Stomach (tissue), 4 donors: Measurements from ENCODE around the gene PSAT1.

Experiments used
- EP300 ChIP-seq: sonication (generic); formaldehyde crosslinking; IDR thresholded peaks from one replicate; pipeline ENCODE4 v1.6.1; 2017; ENCODE audit warnings: antibody characterized with exemption
- POLR2A ChIP-seq, 4 donors: fragments of 450-650 bp; IDR thresholded peaks; one replicate each; pipeline ENCODE4 v1.6.1; 2016; ENCODE audit warnings: antibody characterized with exemption in 4 of 4, control low read depth in 2 of 4, mild to moderate bottlenecking in 1 of 4, moderate library complexity in 1 of 4
- POLR2AphosphoS5 ChIP-seq, 3 donors: sonication (generic); formaldehyde crosslinking; IDR thresholded peaks; one replicate each; pipeline ENCODE4 v1.6.1; 2016; ENCODE audit warnings: antibody characterized with exemption in 3 of 3
- TF ChIP-seq, protein P1 (sequence below), 7 experiments: fragments of 450-650 bp in 4 of 7; fragments of 200-600 bp in 3 of 7; sonication (generic) in 3 of 7; IDR thresholded peaks; one replicate each; pipeline ENCODE4 v1.5.1; 2016 to 2019; ENCODE audit warnings: antibody characterized with exemption in 7 of 7, control low read depth in 2 of 7, mild to moderate bottlenecking in 1 of 7

DNA sequence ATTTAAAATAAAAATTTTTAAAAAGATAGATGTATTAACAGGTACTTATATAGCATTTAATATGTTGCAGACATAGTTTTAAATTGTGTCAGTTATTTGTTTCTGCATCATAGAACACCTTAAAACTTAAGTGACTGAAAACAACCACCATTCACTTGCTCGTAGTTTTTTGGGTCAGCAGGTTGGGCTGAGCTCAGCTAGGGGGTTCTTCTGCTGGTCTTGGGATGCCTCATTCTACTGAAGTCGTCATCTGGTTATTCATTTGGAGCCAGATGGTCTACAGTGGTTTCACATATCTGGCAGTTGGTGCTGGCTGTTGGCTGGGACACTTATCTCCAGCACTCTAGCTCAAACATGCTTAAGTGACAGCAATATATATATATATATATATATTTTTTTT lies 29.6 kb downstream of the PSAT1 start:
- TF ChIP-seq POLR2A (IDR thresholded peaks at IDR 0.05): no peak
- TF ChIP-seq, protein P1, sequence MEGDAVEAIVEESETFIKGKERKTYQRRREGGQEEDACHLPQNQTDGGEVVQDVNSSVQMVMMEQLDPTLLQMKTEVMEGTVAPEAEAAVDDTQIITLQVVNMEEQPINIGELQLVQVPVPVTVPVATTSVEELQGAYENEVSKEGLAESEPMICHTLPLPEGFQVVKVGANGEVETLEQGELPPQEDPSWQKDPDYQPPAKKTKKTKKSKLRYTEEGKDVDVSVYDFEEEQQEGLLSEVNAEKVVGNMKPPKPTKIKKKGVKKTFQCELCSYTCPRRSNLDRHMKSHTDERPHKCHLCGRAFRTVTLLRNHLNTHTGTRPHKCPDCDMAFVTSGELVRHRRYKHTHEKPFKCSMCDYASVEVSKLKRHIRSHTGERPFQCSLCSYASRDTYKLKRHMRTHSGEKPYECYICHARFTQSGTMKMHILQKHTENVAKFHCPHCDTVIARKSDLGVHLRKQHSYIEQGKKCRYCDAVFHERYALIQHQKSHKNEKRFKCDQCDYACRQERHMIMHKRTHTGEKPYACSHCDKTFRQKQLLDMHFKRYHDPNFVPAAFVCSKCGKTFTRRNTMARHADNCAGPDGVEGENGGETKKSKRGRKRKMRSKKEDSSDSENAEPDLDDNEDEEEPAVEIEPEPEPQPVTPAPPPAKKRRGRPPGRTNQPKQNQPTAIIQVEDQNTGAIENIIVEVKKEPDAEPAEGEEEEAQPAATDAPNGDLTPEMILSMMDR (IDR thresholded peaks at IDR 0.05): no peak
- no peak for TF ChIP-seq POLR2AphosphoS5 (IDR thresholded peaks at IDR 0.05)
- TF ChIP-seq EP300: no peak
